SK-N-SH (cell line): ENCODE results near the gene CDC73. TPM values are rescaled to one million over a fixed set of nuclear protein-coding genes. Genes with fewer than 3 reads are reported as not detected.

Source experiments
- CTCF ChIA-PET: fragments of 300-600, 350-600 bp; formaldehyde crosslinking; extraction: SDS; loops from one replicate; lab custom pipeline; 2021; lab: Yijun Ruan, JAX
- POLR2A ChIA-PET: fragments of 350-600 bp; sonication (Branson Sonifier 250); formaldehyde crosslinking; extraction: SDS; loops from one replicate; lab custom pipeline; 2020; ENCODE audit warnings: antibody characterized with exemption, inconsistent platforms; lab: Yijun Ruan, JAX
- DNase-seq: peaks from one replicate; pipeline ENCODE4 v3.0.0; 2012
- H2AFZ ChIP-seq: fragments of 200-600 bp; sonication (generic); 2 replicates; pipeline ENCODE4 v1.8.1; 2016; ENCODE audit warnings: antibody characterized with exemption, mild to moderate bottlenecking, low read depth
- H3F3A ChIP-seq: fragments of 200-600 bp; sonication (generic); replicated peaks from 2 replicates; pipeline ENCODE3; 2016; ENCODE audit warnings: antibody characterized with exemption, mild to moderate bottlenecking; ENCODE audit not compliant: insufficient read depth
- H3K27ac ChIP-seq, 2 experiments: fragments of 200-500 bp in 1 of 2; fragments of 200-600 bp in 1 of 2; sonication (Bioruptor generic) in 1 of 2; sonication (generic), shearing (Covaris generic) in 1 of 2; 2 replicates each; pipeline versions ENCODE4 v1.5.1 to v1.6.1; 2014 to 2016; ENCODE audit warnings: low read depth in 2 of 2, inconsistent platforms in 1 of 2, low read length in 1 of 2, mild to moderate bottlenecking in 1 of 2, mixed read lengths in 1 of 2
- H3K27me3 ChIP-seq: fragments of 200-600 bp; sonication (generic), shearing (Covaris generic); 2 replicates; pipeline ENCODE4 v1.6.1; 2016; ENCODE audit warnings: mixed run types; ENCODE audit not compliant: insufficient read depth
- H3K36me3 ChIP-seq, 2 experiments: fragments of 200-500 bp in 1 of 2; fragments of 200-600 bp in 1 of 2; sonication (Bioruptor generic) in 1 of 2; sonication (generic) in 1 of 2; replicated peaks in 1 of 2; 2 replicates each; pipeline versions ENCODE3 to v1.5.1; 2014 to 2016; ENCODE audit warnings: low read length in 1 of 2, mild to moderate bottlenecking in 1 of 2; ENCODE audit not compliant: insufficient read depth in 2 of 2, control insufficient read depth in 1 of 2
- H3K4me1 ChIP-seq, 2 experiments: fragments of 200-500 bp in 1 of 2; fragments of 200-600 bp in 1 of 2; sonication (Bioruptor generic) in 1 of 2; sonication (generic), shearing (Covaris generic) in 1 of 2; 2 replicates each; pipeline versions ENCODE4 v1.5.1 to v1.6.1; 2014 to 2016; ENCODE audit warnings: low read depth in 1 of 2, low read length in 1 of 2, mixed run types in 1 of 2; ENCODE audit not compliant: insufficient read depth in 2 of 2, control insufficient read depth in 1 of 2
- H3K4me2 ChIP-seq: fragments of 200-600 bp; sonication (generic), shearing (Covaris generic); 2 replicates; pipeline ENCODE4 v1.6.1; 2017; ENCODE audit warnings: mixed run types
- H3K4me3 ChIP-seq, 2 experiments: fragments of 200-500 bp in 1 of 2; fragments of 200-600 bp in 1 of 2; sonication (Bioruptor generic) in 1 of 2; sonication (generic), shearing (Covaris generic) in 1 of 2; 2 replicates each; pipeline versions ENCODE4 v1.5.1 to v1.8.1; 2014 to 2016; ENCODE audit warnings: low read depth in 2 of 2, inconsistent platforms in 1 of 2, low read length in 1 of 2, mild to moderate bottlenecking in 1 of 2, mixed read lengths in 1 of 2, moderate library complexity in 1 of 2
- H3K79me2 ChIP-seq: fragments of 200-600 bp; sonication (generic); 2 replicates; pipeline ENCODE4 v1.8.1; 2017; ENCODE audit warnings: mild to moderate bottlenecking; ENCODE audit not compliant: insufficient read depth
- H3K9ac ChIP-seq: fragments of 200-600 bp; sonication (generic); 2 replicates; pipeline ENCODE4 v1.6.1; 2017; ENCODE audit warnings: mixed run types
- H3K9me2 ChIP-seq: fragments of 200-600 bp; sonication (generic); 2 replicates; pipeline ENCODE4 v1.6.1; 2017; ENCODE audit warnings: mixed run types
- H3K9me3 ChIP-seq: fragments of 200-600 bp; sonication (generic); 2 replicates; pipeline ENCODE4 v1.6.1; 2017; ENCODE audit warnings: mixed run types, mild to moderate bottlenecking, moderate library complexity
- H4K20me1 ChIP-seq: fragments of 200-600 bp; sonication (generic); 2 replicates; pipeline ENCODE4 v1.6.1; 2017; ENCODE audit warnings: mild to moderate bottlenecking, mixed run types; ENCODE audit not compliant: insufficient read depth
- CHD2 ChIP-seq: fragments of 150-350 bp; IDR thresholded peaks from 2 replicates; pipeline ENCODE4 v1.6.1; 2018; ENCODE audit warnings: low read length; ENCODE audit not compliant: partially characterized antibody
- ELF1 ChIP-seq: IDR thresholded peaks from 2 replicates; pipeline ENCODE4 v1.4.0; 2012
- EZH2phosphoT487 ChIP-seq: fragments of 200-600 bp; sonication (generic); IDR thresholded peaks from 2 replicates; pipeline ENCODE4 v1.6.1; 2017; ENCODE audit warnings: low read depth, mixed run types, mild to moderate bottlenecking, antibody characterized with exemption, moderate library complexity, borderline replicate concordance
- FOSL2 ChIP-seq: IDR thresholded peaks from 2 replicates; pipeline ENCODE4 v1.4.0; 2012; ENCODE audit warnings: low read depth, mild to moderate bottlenecking, moderate library complexity, borderline replicate concordance
- FOXJ3 ChIP-seq: sonication (generic); formaldehyde crosslinking; IDR thresholded peaks from 2 replicates; pipeline ENCODE4 v1.5.1; 2020; ENCODE audit warnings: mild to moderate bottlenecking, missing genetic modification reagents
- GATA2 ChIP-seq: sonication (generic); formaldehyde crosslinking; IDR thresholded peaks from 2 replicates; pipeline ENCODE4 v1.5.0; 2020; ENCODE audit warnings: mild to moderate bottlenecking, missing genetic modification reagents
- IRF3 ChIP-seq: fragments of 150-350 bp; IDR thresholded peaks from 2 replicates; pipeline ENCODE4 v1.6.1; 2016; ENCODE audit warnings: mild to moderate bottlenecking, low read depth, low read length
- MEF2A ChIP-seq: IDR thresholded peaks from 2 replicates; pipeline ENCODE4 v1.4.0; 2012; ENCODE audit warnings: low read depth, borderline replicate concordance
- NFIC ChIP-seq: IDR thresholded peaks from 2 replicates; pipeline ENCODE4 v1.4.0; 2012; ENCODE audit warnings: borderline replicate concordance
- RAD21 ChIP-seq: IDR thresholded peaks from 2 replicates; pipeline ENCODE4 v1.6.1; 2012; ENCODE audit warnings: mild to moderate bottlenecking, low read length
- RCOR1 ChIP-seq: fragments of 150-350 bp; IDR thresholded peaks from 2 replicates; pipeline ENCODE4 v1.6.1; 2017; ENCODE audit warnings: antibody characterized with exemption, low read length
- REST ChIP-seq: IDR thresholded peaks from 2 replicates; pipeline ENCODE4 v1.6.1; 2012; ENCODE audit warnings: mild to moderate bottlenecking, low read depth, low read length, moderate library complexity
- RFX5 ChIP-seq: IDR thresholded peaks from 2 replicates; pipeline ENCODE4 v1.6.1; 2012; ENCODE audit warnings: mild to moderate bottlenecking, improper control_type of control experiment, low read length
- RXRA ChIP-seq: IDR thresholded peaks from 2 replicates; pipeline ENCODE4 v1.4.0; 2012; ENCODE audit warnings: low read depth, mild to moderate bottlenecking, borderline replicate concordance
- TEAD4 ChIP-seq: IDR thresholded peaks from 2 replicates; pipeline ENCODE4 v1.4.0; 2012; ENCODE audit warnings: mild to moderate bottlenecking, borderline replicate concordance; ENCODE audit not compliant: insufficient read depth
- polyA plus RNA-seq, 3 experiments: library from polyadenylated mRNA; depleted of rRNA; stranded (reverse); fragments of >200 nt; gene quantifications; 2 replicates each; pipeline ENCODE4 v1.2.3, GENCODE V29; 2012
- TF ChIP-seq, protein P1 (sequence below): IDR thresholded peaks from 2 replicates; pipeline ENCODE4 v1.4.0; 2012; ENCODE audit warnings: low read depth
- TF ChIP-seq, protein P2 (sequence below): IDR thresholded peaks from 2 replicates; pipeline ENCODE4 v1.4.0; 2012; ENCODE audit warnings: low read depth, borderline replicate concordance
- TF ChIP-seq, protein P3 (sequence below): fragments of 200-600 bp; sonication (generic); IDR thresholded peaks from 2 replicates; pipeline ENCODE4 v1.6.1; 2017; ENCODE audit warnings: antibody characterized with exemption, mild to moderate bottlenecking, moderate library complexity

The CDC73 gene
- polyA plus RNA-seq, 1 of the 3 experiments (the other 2 are of a cell fraction), result 13.4 TPM

- peak; percentile 52; the same call in 1 of the 2 replicates for TF ChIP-seq RCOR1
- TF ChIP-seq, protein P1, sequence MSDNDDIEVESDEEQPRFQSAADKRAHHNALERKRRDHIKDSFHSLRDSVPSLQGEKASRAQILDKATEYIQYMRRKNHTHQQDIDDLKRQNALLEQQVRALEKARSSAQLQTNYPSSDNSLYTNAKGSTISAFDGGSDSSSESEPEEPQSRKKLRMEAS, result peak; percentile 78
- TF ChIP-seq, protein P2, sequence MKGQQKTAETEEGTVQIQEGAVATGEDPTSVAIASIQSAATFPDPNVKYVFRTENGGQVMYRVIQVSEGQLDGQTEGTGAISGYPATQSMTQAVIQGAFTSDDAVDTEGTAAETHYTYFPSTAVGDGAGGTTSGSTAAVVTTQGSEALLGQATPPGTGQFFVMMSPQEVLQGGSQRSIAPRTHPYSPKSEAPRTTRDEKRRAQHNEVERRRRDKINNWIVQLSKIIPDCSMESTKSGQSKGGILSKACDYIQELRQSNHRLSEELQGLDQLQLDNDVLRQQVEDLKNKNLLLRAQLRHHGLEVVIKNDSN, result 0 out of 2 replicates have a peak, but pooled peaks have one; percentile 9
- no peak for TF ChIP-seq IRF3
- TF ChIP-seq MEF2A, result no peak
- peak; percentile 51 for TF ChIP-seq CHD2
- TF ChIP-seq, protein P3, sequence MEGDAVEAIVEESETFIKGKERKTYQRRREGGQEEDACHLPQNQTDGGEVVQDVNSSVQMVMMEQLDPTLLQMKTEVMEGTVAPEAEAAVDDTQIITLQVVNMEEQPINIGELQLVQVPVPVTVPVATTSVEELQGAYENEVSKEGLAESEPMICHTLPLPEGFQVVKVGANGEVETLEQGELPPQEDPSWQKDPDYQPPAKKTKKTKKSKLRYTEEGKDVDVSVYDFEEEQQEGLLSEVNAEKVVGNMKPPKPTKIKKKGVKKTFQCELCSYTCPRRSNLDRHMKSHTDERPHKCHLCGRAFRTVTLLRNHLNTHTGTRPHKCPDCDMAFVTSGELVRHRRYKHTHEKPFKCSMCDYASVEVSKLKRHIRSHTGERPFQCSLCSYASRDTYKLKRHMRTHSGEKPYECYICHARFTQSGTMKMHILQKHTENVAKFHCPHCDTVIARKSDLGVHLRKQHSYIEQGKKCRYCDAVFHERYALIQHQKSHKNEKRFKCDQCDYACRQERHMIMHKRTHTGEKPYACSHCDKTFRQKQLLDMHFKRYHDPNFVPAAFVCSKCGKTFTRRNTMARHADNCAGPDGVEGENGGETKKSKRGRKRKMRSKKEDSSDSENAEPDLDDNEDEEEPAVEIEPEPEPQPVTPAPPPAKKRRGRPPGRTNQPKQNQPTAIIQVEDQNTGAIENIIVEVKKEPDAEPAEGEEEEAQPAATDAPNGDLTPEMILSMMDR, result peak; percentile 81
- TF ChIP-seq RAD21, result peak; percentile 71
- TF ChIP-seq RXRA, result no peak
Observed at GRCh38 chr1:193121616-193122593, at the start of gene CDC73 (continued).

DNA sequence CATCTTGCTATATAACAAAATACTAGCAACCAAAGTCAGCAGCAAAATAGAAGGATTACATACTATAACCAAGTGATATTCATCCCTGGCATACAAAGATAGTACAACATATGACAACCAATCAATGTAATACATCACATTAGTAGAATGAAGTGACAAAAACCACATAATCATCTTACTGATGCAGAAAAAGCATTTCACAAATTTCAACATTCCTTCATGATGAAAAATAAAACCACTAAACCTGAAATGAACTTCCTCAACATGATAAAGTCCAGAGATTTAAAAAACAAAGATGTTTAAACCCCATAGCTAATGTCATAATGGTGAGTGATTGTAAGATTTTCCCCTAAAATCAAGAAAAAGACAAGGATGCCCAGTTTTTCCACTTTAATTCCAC lies 43.8 kb upstream of the CDC73 start:
- no peak overlapping the region for H3K27ac ChIP-seq
- H3K4me2 ChIP-seq, result no peak overlapping the region
- ChIA-PET POLR2A (no interaction called here), CTCF (no interaction called here)
- no peak for TF ChIP-seq FOSL2
- no peak for TF ChIP-seq RCOR1
- TF ChIP-seq ELF1, result no peak
- no peak for TF ChIP-seq GATA2
- no peak for TF ChIP-seq REST
- no peak for TF ChIP-seq EZH2phosphoT487
- TF ChIP-seq RAD21, result no peak
- TF ChIP-seq RFX5, result no peak
- TF ChIP-seq, protein P2, result no peak
- TF ChIP-seq TEAD4, result no peak
- TF ChIP-seq NFIC, result no peak
- no peak for TF ChIP-seq FOXJ3
- TF ChIP-seq IRF3, result no peak
- H3K36me3 ChIP-seq, result peaks cover 67 to 70% of the 10 kb centered on the region in 2 experiments
- no peak overlapping the region for H2AFZ ChIP-seq
- H3K9ac ChIP-seq, result no peak overlapping the region
- H3K27me3 ChIP-seq, result no peaks in the 10 kb centered on the region
- H3K4me3 ChIP-seq, result no peak overlapping the region
- H3K4me1 ChIP-seq, result no peaks in the 10 kb centered on the region
- H3K9me3 ChIP-seq, result peaks cover 10% of the 10 kb centered on the region; the same call in 1 of the 2 replicates
- no peaks in the 10 kb centered on the region for H3K9me2 ChIP-seq
- DNase-seq, result no peak
- peaks cover 4% of the 10 kb centered on the region for H3F3A ChIP-seq
- H3K79me2 ChIP-seq, result peaks cover 32% of the 10 kb centered on the region
- H4K20me1 ChIP-seq, result peaks cover 4% of the 10 kb centered on the region; the same call in 1 of the 2 replicates
